Activated naive CD4-positive, alpha-beta T cell treated with anti-CD3 and anti-CD28 coated beads, Interleukin-2, amount 50 U/mL, for 24 hours (primary cell): ENCODE results near the gene HLA-DMA.

Source experiments
- H3K27ac Mint-ChIP-seq: one replicate; pipeline ENCODE4 v1.8.0; 2021; ENCODE audit warnings: mild to moderate bottlenecking, mixed read lengths
- H3K27me3 Mint-ChIP-seq: one replicate; pipeline ENCODE4 v1.8.0; 2021; ENCODE audit warnings: mixed read lengths
- H3K36me3 Mint-ChIP-seq: one replicate; pipeline ENCODE4 v1.8.0; 2021; ENCODE audit warnings: mixed read lengths
- H3K4me1 Mint-ChIP-seq: one replicate; pipeline ENCODE4 v1.8.0; 2021; ENCODE audit warnings: mixed read lengths
- H3K4me3 Mint-ChIP-seq: one replicate; pipeline ENCODE4 v1.8.0; 2021; ENCODE audit warnings: mild to moderate bottlenecking, mixed read lengths
- H3K9me3 Mint-ChIP-seq: one replicate; pipeline ENCODE4 v1.8.0; 2021; ENCODE audit warnings: mixed read lengths

The HLA-DMA gene

DNA sequence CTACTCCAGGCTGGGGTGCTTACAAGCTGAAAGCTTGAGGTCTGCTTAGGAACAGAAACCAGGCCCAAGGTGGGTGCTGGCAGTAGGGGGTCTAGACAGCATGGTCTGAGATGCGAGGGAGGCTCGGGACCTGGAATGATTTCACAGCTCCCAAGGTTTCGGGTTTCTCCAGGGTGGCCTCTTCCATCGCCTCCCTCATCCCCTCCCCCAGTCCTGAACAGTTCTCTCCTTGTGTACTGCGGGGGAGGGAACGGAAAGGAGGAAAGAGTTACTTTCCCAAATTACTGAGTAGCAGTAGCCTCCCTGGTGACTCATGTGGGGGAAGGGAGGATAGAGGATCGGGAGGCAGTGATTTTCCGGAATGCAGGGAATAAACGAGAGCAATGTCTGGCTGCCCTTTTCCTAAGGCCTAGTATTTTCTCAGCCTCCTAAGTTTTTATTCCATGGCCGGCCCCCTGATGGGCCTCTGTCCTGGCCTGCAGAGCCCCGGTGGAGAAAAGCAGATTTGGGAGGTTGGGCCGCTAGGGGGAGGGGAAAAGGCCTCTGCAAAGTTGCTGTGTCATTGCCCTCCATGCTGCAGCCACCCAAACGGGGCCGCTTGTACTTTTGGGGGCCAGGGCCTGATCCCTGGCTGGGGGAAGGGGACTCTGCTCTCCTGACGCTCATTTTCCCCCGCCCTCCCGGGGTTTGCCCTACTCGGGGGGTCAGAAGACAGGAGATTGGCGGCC lies 17.0 kb upstream of the HLA-DMA start:
- Mint-ChIP-seq H3K9me3 (no peaks in the 10 kb centered on the region), H3K27me3 (no peaks in the 10 kb centered on the region), H3K4me1 (peaks cover 24% of the 10 kb centered on the region), H3K27ac (peak overlapping the region; percentile 100), H3K4me3 (peak overlapping the region; percentile 96), H3K36me3 (peaks cover 31% of the 10 kb centered on the region)

DNA sequence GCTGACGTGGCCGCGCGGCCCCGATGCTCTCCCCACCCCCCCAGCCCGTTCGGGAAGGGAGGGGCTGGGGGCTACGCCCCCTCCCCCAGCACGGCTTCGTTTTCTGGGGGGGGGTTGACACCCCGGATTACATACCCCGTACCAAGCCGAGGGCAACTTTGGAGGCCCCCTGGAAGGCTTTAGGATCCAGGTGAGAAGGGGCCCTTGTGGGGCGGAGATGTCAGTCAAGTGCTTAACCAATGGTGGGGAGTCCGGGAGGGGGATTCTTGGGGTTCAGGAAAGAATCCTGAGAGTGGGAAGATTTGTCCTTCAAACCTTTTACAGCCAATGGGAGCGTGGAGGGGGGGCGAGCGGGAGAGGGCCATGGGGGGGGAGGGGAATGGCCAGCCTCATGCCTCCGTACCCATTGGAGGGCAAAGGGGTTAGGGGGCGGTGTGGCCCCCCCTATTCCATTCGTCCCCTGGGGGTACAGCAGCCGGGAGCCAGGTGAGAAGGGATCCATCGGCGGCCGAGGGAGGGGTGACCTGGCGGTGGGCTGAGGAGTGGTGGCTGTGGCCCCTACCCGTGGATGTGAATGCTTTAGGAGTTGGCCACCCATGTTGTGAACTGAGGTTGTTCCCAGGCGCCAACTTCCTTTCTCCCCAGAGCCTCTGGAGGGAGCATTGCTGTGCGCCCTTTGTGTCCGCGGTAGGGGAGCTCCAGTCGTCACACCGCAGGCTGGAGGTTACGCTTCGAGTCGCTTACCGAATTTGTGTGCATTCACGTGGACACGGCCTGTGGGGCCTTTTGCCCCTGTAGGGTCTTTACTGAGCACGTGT lies 16.2 kb upstream of the HLA-DMA start:
- Mint-ChIP-seq H3K9me3 (no peaks in the 10 kb centered on the region), H3K4me1 (peaks cover 31% of the 10 kb centered on the region), H3K27me3 (no peaks in the 10 kb centered on the region), H3K27ac (peak overlapping the region; percentile 100), H3K4me3 (peak overlapping the region; percentile 96), H3K36me3 (peaks cover 24% of the 10 kb centered on the region)

DNA sequence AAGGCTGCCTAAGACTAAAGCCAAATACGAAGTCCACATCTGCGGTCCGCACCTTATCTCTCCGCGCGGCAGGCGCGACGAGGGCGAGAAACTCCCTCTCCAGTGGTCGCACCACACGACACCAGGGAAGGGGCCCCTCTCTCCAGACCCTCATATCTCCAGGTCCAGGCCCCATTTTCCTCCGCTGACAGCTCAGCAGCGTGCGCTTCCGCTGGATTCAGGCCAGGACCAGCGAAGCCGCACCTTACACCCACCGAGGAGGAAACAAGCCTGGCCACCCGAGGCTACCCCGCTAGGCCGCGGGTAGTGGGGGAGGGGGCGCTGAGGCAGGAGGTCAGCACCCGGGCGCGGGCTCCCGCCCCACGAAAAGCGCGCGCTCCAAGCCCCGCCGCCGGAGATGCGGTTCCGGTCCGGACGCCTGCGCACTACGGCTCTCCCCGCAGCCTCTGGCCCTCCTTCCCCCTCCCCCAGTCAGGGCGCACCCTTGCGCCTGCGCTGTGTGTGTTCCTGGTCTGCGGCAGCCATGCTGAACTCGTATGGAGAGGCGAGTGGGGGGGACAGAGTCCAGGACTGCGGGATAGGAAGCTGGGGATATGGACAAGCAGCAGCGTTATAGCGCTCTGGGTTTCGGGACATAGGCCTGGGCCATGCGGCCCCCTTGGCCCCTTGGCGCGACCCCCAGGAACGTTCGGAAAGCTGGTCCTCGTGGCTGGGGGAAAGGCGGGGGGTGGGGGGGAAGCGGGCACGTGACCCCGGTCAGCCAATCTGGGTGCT lies 15.4 kb upstream of the HLA-DMA start, which contains the start of gene BRD2:
BRD2 (plus strand) TSS at position 502 of the 774 bp plus-strand sequence. CDS start 4,305 bp downstream, outside the sequence.
- Mint-ChIP-seq H3K4me1 (peaks cover 34% of the 10 kb centered on the region), H3K27ac (peak within 1 kb of the TSS; percentile 100), H3K9me3 (no peaks in the 10 kb centered on the region), H3K27me3 (no peaks in the 10 kb centered on the region), H3K4me3 (peak within 1 kb of the TSS; percentile 96), H3K36me3 (peaks cover 16% of the 10 kb centered on the region)

DNA sequence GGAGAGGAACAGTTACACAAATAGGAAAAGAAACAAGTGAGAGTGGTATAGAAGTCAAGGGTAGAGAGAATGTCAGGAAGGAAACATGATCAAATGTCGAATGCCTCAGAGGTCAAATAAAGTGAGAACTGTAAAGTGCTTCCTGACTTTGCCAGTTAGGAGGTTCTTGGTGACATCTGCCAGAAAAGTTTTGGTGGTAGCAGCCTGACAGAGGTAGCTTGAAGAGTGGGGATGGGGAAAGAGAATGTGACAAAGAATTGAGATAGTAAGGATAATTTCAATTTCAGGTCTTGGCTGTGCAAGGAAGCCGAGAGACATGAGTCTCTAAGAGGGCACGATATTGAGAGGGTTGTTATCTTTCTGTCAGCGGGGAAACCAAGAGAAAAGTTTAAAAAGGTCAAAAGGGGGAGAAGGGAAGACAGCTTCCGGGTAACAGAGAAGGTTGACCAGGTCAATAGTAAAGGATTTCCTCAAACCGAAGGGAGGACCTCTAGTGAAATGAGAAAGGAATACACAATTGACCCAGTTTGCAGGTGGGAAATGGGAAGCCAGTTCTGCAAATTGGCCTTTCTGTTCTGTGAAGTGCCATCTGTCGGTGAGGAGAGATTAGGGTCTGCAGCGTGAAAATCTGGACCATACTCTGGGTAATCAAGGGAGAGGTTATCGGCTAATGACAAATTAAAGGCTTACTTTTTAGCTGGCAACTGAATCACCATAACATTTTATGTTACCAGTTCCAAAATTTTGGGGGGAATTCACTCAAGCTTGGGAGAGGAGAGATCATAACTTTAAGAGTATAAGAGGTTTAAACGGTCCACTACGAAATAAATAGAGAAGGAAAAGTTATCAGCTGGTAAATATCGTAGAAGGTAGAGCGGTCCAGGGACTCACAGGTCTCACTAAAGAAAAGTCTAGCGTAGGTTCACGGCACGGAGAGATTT lies 14.5 kb upstream of the HLA-DMA start:
- Mint-ChIP-seq H3K4me3 (peak overlapping the region; percentile 96), H3K4me1 (peaks cover 39% of the 10 kb centered on the region), H3K9me3 (no peaks in the 10 kb centered on the region), H3K27ac (peak overlapping the region; percentile 86), H3K27me3 (no peaks in the 10 kb centered on the region), H3K36me3 (peaks cover 8% of the 10 kb centered on the region)

DNA sequence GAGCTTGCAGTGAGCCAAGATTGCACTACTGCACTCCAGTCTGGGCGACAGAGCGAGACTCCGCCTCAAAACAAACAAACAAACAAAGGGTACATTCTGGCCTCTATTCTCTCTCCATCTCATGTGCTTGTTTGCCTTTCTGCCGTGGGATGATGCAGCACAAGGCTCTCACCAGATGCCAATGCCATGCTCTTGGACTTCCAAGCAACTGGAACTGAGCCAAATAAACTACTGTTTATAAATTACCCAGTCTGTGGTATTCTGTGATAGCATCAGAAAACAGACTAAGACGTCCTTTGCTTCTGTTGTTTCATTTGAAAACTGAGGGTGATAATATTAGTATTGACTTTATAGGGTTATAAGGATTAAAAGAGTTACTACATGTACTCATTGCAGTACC lies 11.9 kb upstream of the HLA-DMA start:
- no peak overlapping the region for H3K4me3 Mint-ChIP-seq
- H3K36me3 Mint-ChIP-seq, result no peaks in the 10 kb centered on the region
- H3K27me3 Mint-ChIP-seq, result no peaks in the 10 kb centered on the region
- peak overlapping the region; percentile 44 for H3K27ac Mint-ChIP-seq
- no peaks in the 10 kb centered on the region for H3K9me3 Mint-ChIP-seq
- peaks cover 60% of the 10 kb centered on the region for H3K4me1 Mint-ChIP-seq

DNA sequence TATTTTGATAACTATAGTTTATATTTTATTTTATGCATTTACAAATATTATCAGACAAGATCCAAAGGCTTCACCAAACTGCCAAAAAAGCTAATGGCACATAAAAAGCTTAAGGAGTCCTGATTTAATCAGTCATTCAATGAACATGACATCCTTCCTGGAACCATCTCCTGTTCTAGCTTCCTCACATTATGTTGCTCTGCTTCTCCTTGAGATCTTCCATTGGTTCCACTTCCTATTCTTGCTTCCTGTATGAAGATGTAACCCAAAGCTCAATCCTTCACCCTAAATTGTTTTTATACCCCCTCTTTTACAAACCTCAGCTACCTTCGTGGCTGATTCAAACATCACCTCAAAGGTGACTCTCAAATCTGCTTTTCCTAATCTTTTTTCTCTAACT lies 11.0 kb upstream of the HLA-DMA start:
- Mint-ChIP-seq H3K27me3 (no peaks in the 10 kb centered on the region), H3K9me3 (no peaks in the 10 kb centered on the region), H3K27ac (peak overlapping the region; percentile 60), H3K36me3 (no peaks in the 10 kb centered on the region), H3K4me1 (peaks cover 64% of the 10 kb centered on the region), H3K4me3 (no peak overlapping the region)

DNA sequence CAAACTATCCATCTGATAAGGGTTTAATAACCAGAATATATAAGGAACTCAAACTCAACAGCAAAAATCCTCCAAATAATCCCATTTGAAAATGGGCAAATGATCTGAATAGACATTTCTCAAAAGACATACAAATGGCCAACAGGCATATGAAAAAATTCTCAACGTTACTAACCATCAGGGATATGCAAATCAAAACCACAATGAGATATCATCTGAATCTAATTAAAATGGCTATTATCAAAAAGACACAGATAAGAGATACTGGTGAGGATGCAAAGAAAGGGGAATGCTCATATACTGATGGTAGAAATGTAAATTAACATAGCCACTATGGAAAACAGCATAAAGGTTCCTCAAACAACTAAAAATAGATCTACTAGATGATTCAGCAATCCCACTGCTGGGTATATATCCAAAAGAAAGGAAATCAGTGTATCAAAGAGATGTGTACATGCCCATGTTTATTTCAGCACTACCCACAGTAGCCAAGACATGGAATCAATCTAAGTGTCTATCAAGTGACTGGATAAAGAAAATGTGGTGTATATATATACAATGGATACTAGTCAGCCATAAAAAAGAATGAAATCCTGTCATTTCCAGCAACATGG lies 9.4 kb upstream of the HLA-DMA start:
- Mint-ChIP-seq H3K4me3 (no peak overlapping the region), H3K9me3 (no peaks in the 10 kb centered on the region), H3K36me3 (no peaks in the 10 kb centered on the region), H3K4me1 (peaks cover 61% of the 10 kb centered on the region), H3K27ac (no peak overlapping the region), H3K27me3 (no peaks in the 10 kb centered on the region)

DNA sequence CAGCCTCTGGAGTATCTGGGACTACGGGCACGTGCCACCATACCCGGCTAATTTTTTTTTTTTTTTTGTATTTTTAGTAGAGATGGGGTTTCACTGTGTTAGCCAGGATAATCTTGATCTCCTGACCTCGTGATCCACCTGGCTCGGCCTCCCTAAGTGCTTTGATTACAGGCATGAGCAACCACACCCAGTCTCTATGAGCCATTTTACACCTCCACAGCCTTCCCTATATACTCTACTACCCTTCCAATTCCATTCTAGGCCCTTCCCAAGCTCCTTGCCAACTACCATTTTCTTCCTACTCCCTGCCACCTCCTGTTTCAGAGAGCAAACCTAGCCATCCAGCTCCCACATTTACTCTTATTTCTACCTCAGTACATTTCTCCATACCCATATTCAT lies 7.7 kb upstream of the HLA-DMA start:
- no peaks in the 10 kb centered on the region for H3K9me3 Mint-ChIP-seq
- H3K4me3 Mint-ChIP-seq, result no peak overlapping the region
- H3K36me3 Mint-ChIP-seq, result no peaks in the 10 kb centered on the region
- no peaks in the 10 kb centered on the region for H3K27me3 Mint-ChIP-seq
- H3K4me1 Mint-ChIP-seq, result peaks cover 56% of the 10 kb centered on the region
- no peak overlapping the region for H3K27ac Mint-ChIP-seq

DNA sequence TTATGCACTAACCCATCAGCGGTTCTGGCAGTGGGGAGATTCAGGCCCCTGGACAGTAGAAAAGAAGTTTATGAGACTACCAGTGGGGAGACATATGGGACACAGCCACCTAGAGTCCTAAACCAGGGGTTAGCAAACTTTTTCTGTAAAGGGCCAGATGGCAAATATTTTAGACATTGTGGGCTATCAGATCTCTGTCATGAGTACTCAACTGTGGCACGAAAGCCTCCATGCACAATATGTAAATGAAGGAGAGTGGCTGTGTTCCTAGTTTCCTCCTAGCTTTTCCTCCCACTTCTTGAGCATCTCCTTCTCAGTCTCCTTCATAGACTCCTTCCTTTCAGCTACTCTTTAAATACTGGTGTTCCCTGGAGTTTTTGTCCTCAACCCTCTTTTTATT lies 3.3 kb upstream of the HLA-DMA start:
- Mint-ChIP-seq H3K27ac (peak overlapping the region; percentile 52), H3K4me1 (peaks cover 56% of the 10 kb centered on the region), H3K9me3 (no peaks in the 10 kb centered on the region), H3K4me3 (no peak overlapping the region), H3K36me3 (no peaks in the 10 kb centered on the region), H3K27me3 (no peaks in the 10 kb centered on the region)

DNA sequence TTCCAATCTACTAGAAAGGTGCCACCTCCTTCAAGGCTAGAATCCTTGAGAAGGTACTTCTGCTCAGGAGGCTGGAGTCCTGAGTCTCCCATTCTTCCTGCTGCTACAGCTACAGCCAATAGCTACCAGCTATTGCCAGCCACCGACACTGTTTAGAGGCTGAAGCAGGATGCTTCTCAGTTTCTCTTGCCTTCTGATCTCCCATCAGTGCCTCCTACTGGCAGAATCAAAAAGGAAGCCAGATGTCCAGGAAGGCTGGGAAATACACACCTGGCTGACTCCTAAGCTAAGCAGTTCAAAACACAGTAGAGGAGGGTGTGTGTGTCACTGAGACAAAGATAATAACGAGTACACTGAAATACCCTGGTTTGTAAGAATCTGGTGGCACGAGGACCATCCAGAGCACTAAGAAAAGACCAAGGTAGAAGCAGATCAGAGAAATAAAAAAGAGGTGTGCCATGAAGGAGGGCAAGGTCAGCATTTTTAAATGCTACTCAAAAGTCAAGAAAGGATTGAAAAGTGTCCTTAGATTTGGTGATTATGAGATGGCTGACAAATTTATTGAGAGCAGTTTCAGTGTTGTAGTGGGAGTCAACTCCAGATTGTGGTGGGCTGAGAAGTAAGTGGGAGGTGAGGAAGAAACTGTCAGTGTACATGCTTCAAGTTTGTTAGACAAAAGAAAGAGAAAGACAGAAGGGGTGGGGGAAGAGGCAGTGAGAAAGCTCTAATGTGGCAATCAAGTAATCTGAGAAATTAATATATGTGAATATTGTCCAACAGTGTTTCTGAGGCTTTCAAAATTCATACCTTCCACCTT lies 2.3 kb upstream of the HLA-DMA start:
- Mint-ChIP-seq H3K4me3 (peak overlapping the region; percentile 12), H3K36me3 (no peaks in the 10 kb centered on the region), H3K27me3 (no peaks in the 10 kb centered on the region), H3K4me1 (peaks cover 51% of the 10 kb centered on the region), H3K9me3 (no peaks in the 10 kb centered on the region), H3K27ac (peak overlapping the region; percentile 60)

DNA sequence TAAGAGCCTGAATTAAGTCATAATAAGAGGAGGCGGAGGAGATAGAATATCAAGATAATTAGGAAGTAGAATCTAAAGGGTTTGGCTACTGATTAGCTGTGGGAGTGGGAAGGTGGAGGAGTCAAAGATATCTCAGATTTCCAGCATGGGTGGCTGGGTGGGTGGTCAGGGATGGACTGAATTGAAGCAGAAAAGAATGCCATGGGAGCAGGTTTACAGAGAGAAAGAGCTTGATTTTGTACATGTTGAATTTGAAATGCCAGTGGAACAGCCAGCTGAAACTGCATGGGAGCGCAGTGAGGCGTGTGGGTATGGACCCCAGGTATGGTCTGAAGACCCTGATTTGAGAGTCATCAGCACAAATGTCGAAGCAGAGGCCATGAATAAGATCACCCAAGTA lies 1.4 kb upstream of the HLA-DMA start:
- Mint-ChIP-seq H3K9me3 (no peaks in the 10 kb centered on the region), H3K36me3 (no peaks in the 10 kb centered on the region), H3K27ac (peak overlapping the region; percentile 37), H3K4me3 (no peak overlapping the region), H3K4me1 (peaks cover 53% of the 10 kb centered on the region), H3K27me3 (no peaks in the 10 kb centered on the region)

DNA sequence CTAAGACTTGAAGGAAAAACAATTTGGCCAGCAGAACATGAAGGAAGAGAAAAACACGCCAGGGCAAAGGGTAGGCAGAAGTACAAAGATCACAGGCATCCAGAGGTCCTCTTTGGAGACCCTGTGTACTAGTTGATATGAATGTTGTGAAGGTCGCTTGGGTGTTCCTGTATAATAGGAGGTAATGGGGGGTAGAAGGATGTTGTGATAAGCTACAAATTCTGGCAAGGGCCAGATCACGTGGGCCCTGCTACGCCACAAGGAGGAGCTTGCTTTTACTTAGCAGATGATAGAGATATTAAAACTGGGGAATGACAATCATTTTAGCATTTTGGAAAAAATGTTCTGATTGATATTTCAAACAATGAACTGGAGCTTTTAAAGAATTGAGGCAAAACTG lies 878 bp upstream of the HLA-DMA start:
- Mint-ChIP-seq H3K36me3 (no peaks in the 10 kb centered on the region), H3K9me3 (no peaks in the 10 kb centered on the region), H3K27me3 (no peaks in the 10 kb centered on the region), H3K27ac (no peak overlapping the region), H3K4me1 (peaks cover 53% of the 10 kb centered on the region), H3K4me3 (no peak overlapping the region)

DNA sequence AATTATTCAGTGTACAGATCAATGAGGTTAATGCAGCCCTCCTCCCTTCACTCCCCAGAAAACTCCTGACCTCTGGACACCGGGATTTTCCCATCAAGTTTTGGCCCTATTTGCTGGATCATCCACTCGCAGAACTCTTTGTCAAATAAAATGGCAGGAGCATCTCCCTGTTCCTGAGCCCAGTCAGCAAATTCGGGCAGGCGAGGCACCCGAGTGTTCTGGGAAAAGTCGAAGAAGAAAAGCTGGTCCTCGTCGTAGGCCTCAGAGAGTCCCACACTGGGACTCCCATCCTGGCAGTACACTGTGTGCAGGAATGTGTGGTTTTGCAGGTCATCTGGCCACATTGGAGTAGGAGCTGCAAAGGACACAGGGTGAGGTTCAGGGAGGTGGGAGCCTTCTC lies 2.4 kb downstream of the HLA-DMA start:
- no peaks in the 10 kb centered on the region for H3K36me3 Mint-ChIP-seq
- H3K27ac Mint-ChIP-seq, result no peak overlapping the region

DNA sequence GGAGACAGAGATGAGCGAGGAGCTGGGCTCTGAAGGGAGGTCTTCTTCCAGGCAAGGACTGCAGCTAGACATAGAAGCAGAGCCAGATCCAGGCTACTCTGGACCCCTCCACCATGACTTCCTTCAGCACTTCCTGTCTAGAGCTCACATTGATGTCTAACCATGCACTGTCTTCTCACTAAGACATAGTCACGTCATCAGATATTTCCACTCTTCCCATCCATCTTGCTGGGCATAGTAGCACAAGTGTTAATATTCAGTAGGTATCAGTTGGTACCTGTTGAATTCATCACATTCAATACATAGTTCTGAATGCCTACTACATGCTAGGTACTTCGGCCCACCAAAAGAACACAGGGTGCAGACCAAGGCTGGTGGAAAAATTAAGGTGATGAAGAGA lies 2.9 kb downstream of the HLA-DMA start:
- H3K9me3 Mint-ChIP-seq, result no peaks in the 10 kb centered on the region
- no peaks in the 10 kb centered on the region for H3K36me3 Mint-ChIP-seq
- no peak overlapping the region for H3K27ac Mint-ChIP-seq
- H3K4me3 Mint-ChIP-seq, result no peak overlapping the region
- H3K27me3 Mint-ChIP-seq, result no peaks in the 10 kb centered on the region
- peaks cover 66% of the 10 kb centered on the region for H3K4me1 Mint-ChIP-seq

More for the DNA sequence above, 2.4 kb downstream of the HLA-DMA start:
- no peak overlapping the region for H3K4me3 Mint-ChIP-seq
- H3K27me3 Mint-ChIP-seq, result no peaks in the 10 kb centered on the region
- H3K4me1 Mint-ChIP-seq, result peaks cover 66% of the 10 kb centered on the region
- H3K9me3 Mint-ChIP-seq, result no peaks in the 10 kb centered on the region
